CD4-positive, alpha-beta T cell (primary cell): ENCODE data around the gene NLRP8. TPM values are rescaled to one million over a fixed set of nuclear protein-coding genes. Genes with fewer than 3 reads are reported as not detected.

Experiments
- ATAC-seq: fragments of 200-7000 bp; cut with Tn5 transposase; one replicate; pipeline ENCODE4 v1.10.0; 2022; ENCODE audit warnings: mild to moderate bottlenecking; ENCODE audit not compliant: poor library complexity
- CTCF ChIA-PET: fragments of 350-600 bp; sonication (Branson Sonifier 250); formaldehyde crosslinking; loops from one replicate; lab custom pipeline; 2021; ENCODE audit warnings: antibody characterized with exemption, inconsistent platforms; lab: Charles Lee
- POLR2A ChIA-PET: fragments of 350-600 bp; sonication (Branson Sonifier 250); formaldehyde crosslinking; loops from one replicate; lab custom pipeline; 2021; ENCODE audit warnings: antibody characterized with exemption, inconsistent platforms; lab: Charles Lee
- DNase-seq, 14 experiments: peaks; one replicate each; pipeline ENCODE4 v3.0.0-alpha.2; 2013 to 2020; ENCODE audit warnings: mixed read lengths in 2 of 14
- H3K27ac ChIP-seq, 2 donors: one replicate each; pipeline versions ENCODE4 v1.5.1 to v1.7.0; 2013; ENCODE audit warnings: low read length in 2 of 2, low read depth in 1 of 2, mild to moderate bottlenecking in 1 of 2
- H3K27me3 ChIP-seq, 2 experiments: 1 replicate in 1 of 2; 2 replicates in 1 of 2; pipeline versions ENCODE4 v1.6.1 to v1.7.0; 2013; ENCODE audit warnings: low read length in 2 of 2, control low read depth in 1 of 2, mild to moderate bottlenecking in 1 of 2, moderate library complexity in 1 of 2; ENCODE audit not compliant: insufficient read depth in 2 of 2, control insufficient read depth in 1 of 2
- H3K36me3 ChIP-seq: one replicate; pipeline ENCODE4 v1.6.1; 2013; ENCODE audit warnings: low read length, control low read depth; ENCODE audit not compliant: insufficient read depth
- H3K4me1 ChIP-seq: one replicate; pipeline ENCODE4 v1.6.1; 2013; ENCODE audit warnings: low read length, control low read depth; ENCODE audit not compliant: insufficient read depth
- H3K4me3 ChIP-seq: one replicate; pipeline ENCODE4 v1.5.1; 2013; ENCODE audit warnings: mild to moderate bottlenecking, low read length, moderate library complexity
- H3K9me3 ChIP-seq, 2 experiments: 1 replicate in 1 of 2; 2 replicates in 1 of 2; pipeline versions ENCODE4 v1.6.1 to v1.7.0; 2013; ENCODE audit warnings: low read length in 2 of 2, mild to moderate bottlenecking in 2 of 2, control low read depth in 1 of 2, moderate library complexity in 1 of 2; ENCODE audit not compliant: control insufficient read depth in 1 of 2, insufficient read depth in 1 of 2
- H3K27ac Mint-ChIP-seq: one replicate; pipeline ENCODE4 v1.8.0; 2020; ENCODE audit warnings: mixed read lengths
- H3K27me3 Mint-ChIP-seq: one replicate; pipeline ENCODE4 v1.8.0; 2021; ENCODE audit warnings: mixed read lengths
- H3K36me3 Mint-ChIP-seq: one replicate; pipeline ENCODE4 v1.8.0; 2021; ENCODE audit warnings: low read depth, mixed read lengths
- H3K4me1 Mint-ChIP-seq: one replicate; pipeline ENCODE4 v1.8.0; 2021; ENCODE audit warnings: low read depth, mixed read lengths
- H3K4me3 Mint-ChIP-seq: one replicate; pipeline ENCODE4 v1.8.0; 2020; ENCODE audit warnings: mild to moderate bottlenecking, mixed read lengths
- H3K9me3 Mint-ChIP-seq: one replicate; pipeline ENCODE4 v1.8.0; 2020; ENCODE audit warnings: mixed read lengths
- CTCF ChIP-seq: fragments of 200-600 bp; IDR thresholded peaks from one replicate; pipeline ENCODE4 v1.8.0; 2022; ENCODE audit warnings: antibody characterized with exemption, mild to moderate bottlenecking
- intact Hi-C, 2 experiments: fragments of 100-400 bp; cut with DNase I in 1 of 2; cut with micrococcal nuclease in 1 of 2; formaldehyde crosslinking; loops; one replicate each; pipeline versions ENCODE4 v1.15.1 to v1.9.0; 2023 to 2025; cut with DNase I, micrococcal nuclease
- total RNA-seq, 174 experiments: library from RNA in 2 of 174; stranded (reverse) in 2 of 174; gene quantifications; one replicate each; pipeline ENCODE4 v1.2.3 and lab custom pipeline; 2021 to 2026

The NLRP8 gene
- total RNA-seq, 2 experiments from 2014 or later = not detected

GRCh38 chr19:55931936-55932386 lies 15.7 kb upstream of the NLRP8 start, which contains the start of gene NLRP13:
Gene NLRP13 (minus strand): TSS chr19:55932336. CDS start chr19:55932311, 25 bp downstream.
- Histone ChIP-seq H3K9me3 (peaks cover 0 to 29% of the 10 kb centered on the region in 2 experiments), H3K36me3 (no peaks in the 10 kb centered on the region), H3K4me1 (no peaks in the 10 kb centered on the region), H3K27me3 (no peaks in the 10 kb centered on the region), H3K4me3 (no peak within 1 kb of the TSS), H3K27ac (no peak within 1 kb of the TSS)
- H3K27me3 Mint-ChIP-seq = no peaks in the 10 kb centered on the region
- DNase-seq (no peak), ATAC-seq (no peak)
- no peaks in the 10 kb centered on the region for H3K4me1 Mint-ChIP-seq
- ChIA-PET POLR2A (no interaction called here), CTCF (no interaction called here)
- H3K36me3 Mint-ChIP-seq = no peaks in the 10 kb centered on the region
- no peak for TF ChIP-seq CTCF
- no peak within 1 kb of the TSS for H3K27ac Mint-ChIP-seq
- intact Hi-C loops = no loop called here
- H3K9me3 Mint-ChIP-seq = peaks cover 9% of the 10 kb centered on the region
- no peak within 1 kb of the TSS for H3K4me3 Mint-ChIP-seq

- Mint-ChIP-seq H3K4me1 (no peaks in the 10 kb centered on the region), H3K4me3 (no peak overlapping the region), H3K27me3 (no peaks in the 10 kb centered on the region), H3K36me3 (no peaks in the 10 kb centered on the region), H3K9me3 (peaks cover 9% of the 10 kb centered on the region), H3K27ac (no peak overlapping the region)
- ChIA-PET POLR2A (no interaction called here), CTCF (no interaction called here)
- intact Hi-C loops = no loop called here
- ATAC-seq = no peak
- no peak for TF ChIP-seq CTCF
- no peak overlapping the region for H3K27ac ChIP-seq
- H3K36me3 ChIP-seq = no peaks in the 10 kb centered on the region
- H3K4me1 ChIP-seq = no peaks in the 10 kb centered on the region
- no peak overlapping the region for H3K4me3 ChIP-seq
- H3K27me3 ChIP-seq = no peaks in the 10 kb centered on the region
- no peak for DNase-seq
- H3K9me3 ChIP-seq = peaks cover 0 to 38% of the 10 kb centered on the region in 2 experiments
These were observed 12.4 kb upstream of the NLRP8 start for GRCh38 chr19:55935206-55935605.

DNA sequence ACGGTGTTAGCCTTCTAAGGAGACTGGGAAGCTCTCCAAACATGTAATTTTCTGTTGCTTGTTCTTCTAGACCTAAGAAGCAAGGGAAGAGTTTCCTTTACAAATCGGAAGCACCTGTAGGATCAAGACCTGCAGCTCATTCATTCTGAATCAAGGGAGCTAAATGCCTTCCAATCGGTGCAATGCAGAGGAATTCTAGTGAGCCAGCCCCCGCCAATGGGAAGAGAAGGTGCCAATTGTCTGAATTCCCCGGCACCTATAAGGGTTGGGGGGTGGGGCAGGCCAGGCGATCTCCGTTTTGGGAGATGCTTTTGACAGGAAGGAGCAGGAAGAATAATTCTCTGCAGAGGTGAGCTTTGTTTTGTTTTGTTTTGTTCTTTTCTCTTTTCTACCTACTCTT lies 8.4 kb upstream of the NLRP8 start:
- Mint-ChIP-seq H3K4me3 (no peak overlapping the region), H3K4me1 (no peaks in the 10 kb centered on the region), H3K27me3 (no peaks in the 10 kb centered on the region), H3K36me3 (no peaks in the 10 kb centered on the region), H3K9me3 (peaks cover 10% of the 10 kb centered on the region), H3K27ac (no peak overlapping the region)
- no peaks in the 10 kb centered on the region for H3K27me3 ChIP-seq
- TF ChIP-seq CTCF = no peak
- intact Hi-C loops = no loop called here
- CTCF ChIA-PET = no interaction called here
- H3K27ac ChIP-seq = no peak overlapping the region
- no peaks in the 10 kb centered on the region for H3K4me1 ChIP-seq
- H3K9me3 ChIP-seq = peaks cover 0 to 25% of the 10 kb centered on the region in 2 experiments
- ATAC-seq = no peak
- POLR2A ChIA-PET = no interaction called here
- H3K4me3 ChIP-seq = no peak overlapping the region
- no peak for DNase-seq
- no peaks in the 10 kb centered on the region for H3K36me3 ChIP-seq
